Right renal pelvis (tissue), 4 donors: ENCODE measurements around the gene INPPL1. TPM values are rescaled to one million over a fixed set of nuclear protein-coding genes. Genes with fewer than 3 reads are reported as not detected.
A peak's percentile ranks its signal among the peaks of the same experiment; 100 is the strongest.

ENCODE experiments used
- DNase-seq, 4 donors: peaks; one replicate each; pipeline ENCODE4 v3.0.0-alpha.2; 2013; ENCODE audit warnings: low read depth in 4 of 4, low spot score in 3 of 4, missing footprints in 1 of 4
- polyA plus RNA-seq, 4 donors: library from polyadenylated mRNA; unstranded; fragments of 120-200 nt; gene quantifications; one replicate each; pipeline ENCODE4 v1.2.1, GENCODE V29; 2013; ENCODE audit not compliant: insufficient read length in 4 of 4

INPPL1 gene
- polyA plus RNA-seq, 4 donors, result 131 to 171 (median 145) TPM

DNA sequence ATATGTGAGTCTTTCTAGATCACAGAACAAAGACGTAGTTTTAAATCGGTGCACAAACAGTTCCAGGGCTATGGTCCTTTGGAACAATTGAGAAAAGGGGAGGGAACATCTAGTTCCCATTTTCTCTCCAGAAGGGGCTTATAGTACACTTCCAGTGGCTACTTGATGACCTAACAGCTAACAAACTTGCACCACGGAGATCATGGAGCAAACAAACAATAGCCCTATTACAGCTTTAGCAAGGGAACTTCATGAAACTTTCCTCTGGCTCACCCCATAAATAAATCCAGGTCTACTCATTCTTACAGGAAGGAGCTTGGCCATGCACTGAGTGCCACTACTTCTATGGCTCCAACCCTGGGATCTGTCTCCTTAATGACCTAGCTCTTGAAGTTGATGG is 16.3 kb upstream of the INPPL1 start:
- DNase-seq, result no peak

DNA sequence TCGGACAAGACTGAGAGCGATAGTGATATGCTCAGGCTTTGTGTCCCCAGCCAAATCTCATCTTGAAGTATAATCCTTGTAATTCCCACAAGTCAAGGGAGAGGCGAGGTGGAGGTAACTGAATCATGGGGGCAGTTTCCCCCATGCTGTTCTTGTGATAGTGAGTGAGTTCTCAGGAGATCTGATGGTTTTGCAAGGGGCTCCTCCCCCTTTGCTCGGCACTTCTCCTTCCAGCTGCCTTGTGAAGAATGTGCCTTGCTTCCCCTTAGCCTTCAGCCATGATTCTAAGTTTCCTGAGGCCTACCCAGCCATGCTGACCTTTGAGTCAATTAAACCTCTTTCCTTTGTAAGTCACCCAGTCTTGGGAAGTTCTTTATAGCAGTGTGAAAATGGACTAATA is 15.5 kb upstream of the INPPL1 start:
- no peak for DNase-seq

DNA sequence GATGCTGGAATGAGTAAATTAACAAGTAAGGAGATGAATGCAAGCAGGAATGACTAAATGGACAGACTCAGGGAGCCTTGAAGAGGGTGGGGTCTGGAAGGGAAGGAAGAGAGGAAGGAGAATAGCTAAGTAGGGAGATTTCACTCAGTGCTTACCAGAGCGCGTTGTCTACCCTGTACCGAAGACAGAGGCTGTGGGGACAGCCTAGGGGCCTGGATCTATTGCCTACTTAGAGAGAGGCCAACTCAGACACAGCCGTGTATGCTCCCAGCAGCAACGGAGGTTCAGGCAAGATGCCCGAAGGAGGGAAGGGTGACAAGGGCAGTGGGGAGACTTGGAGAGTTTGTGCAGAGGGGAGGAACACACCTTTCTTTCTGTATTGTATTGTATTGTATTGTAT is 7.9 kb upstream of the INPPL1 start, which contains the start of gene FOLR2:
FOLR2 (plus strand) TSS at position 157 of the 400 bp plus-strand sequence. CDS start 1,791 bp downstream, outside the sequence.
- DNase-seq, result no peak

DNA sequence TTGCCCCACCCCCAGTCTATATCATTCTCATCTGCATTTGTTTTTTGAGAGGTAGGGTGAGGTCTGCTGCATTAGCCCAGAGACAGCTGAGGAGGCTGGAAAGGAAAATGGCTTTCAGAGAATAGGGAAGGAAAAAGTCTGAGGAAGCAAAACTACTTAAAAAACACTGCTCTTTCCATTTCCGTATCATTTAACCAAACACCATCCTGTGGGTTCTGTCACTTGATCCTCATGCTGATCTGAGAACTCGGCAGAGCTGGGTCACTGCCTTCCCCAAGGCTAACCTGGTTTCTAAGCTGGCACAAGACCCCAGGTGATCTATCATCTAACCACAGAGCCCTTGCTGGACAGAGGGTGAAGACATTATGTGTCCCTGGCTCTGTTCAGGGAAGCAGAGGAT is 6.7 kb upstream of the INPPL1 start:
- DNase-seq, result no peak

DNA sequence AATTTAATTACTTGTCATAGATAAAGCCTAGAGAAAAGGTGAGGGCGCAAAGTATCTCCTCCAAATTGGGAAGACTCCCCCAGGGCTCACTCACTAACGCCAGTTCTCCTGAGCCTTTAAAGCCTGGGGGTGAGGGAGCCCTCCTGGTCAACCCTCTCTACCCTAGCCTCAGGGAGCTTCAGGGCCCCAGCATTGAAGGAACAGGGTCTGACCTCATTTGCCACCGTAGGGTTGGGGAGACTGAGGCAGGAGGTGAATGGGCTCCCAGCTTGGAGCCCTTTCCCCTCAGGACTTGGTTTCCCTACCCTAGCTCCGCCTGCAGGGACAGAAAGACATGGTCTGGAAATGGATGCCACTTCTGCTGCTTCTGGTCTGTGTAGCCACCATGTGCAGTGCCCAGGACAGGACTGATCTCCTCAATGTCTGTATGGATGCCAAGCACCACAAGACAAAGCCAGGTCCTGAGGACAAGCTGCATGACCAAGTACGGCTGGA is 6.3 kb upstream of the INPPL1 start:
- no peak for DNase-seq

DNA sequence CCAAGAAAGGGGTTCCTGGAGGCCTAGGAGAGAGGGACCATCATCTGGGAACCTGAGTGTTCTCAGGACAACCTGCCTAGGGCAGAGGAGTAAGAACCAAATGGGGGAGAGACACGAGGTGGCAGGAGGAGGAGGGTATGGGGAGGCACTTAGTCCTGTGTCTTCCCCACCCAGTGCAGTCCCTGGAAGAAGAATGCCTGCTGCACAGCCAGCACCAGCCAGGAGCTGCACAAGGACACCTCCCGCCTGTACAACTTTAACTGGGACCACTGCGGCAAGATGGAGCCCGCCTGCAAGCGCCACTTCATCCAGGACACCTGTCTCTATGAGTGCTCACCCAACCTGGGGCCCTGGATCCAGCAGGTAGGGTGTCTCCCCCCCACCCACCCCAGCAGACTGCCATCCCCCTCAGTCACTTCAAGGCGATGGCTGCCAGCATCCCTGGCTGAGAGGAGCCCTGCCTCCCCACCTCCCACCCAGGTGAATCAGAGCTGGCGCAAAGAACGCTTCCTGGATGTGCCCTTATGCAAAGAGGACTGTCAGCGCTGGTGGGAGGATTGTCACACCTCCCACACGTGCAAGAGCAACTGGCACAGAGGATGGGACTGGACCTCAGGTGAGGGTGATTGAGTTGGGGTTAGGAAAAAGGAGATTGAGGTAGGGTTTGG is 3.7 kb upstream of the INPPL1 start:
- no peak for DNase-seq

DNA sequence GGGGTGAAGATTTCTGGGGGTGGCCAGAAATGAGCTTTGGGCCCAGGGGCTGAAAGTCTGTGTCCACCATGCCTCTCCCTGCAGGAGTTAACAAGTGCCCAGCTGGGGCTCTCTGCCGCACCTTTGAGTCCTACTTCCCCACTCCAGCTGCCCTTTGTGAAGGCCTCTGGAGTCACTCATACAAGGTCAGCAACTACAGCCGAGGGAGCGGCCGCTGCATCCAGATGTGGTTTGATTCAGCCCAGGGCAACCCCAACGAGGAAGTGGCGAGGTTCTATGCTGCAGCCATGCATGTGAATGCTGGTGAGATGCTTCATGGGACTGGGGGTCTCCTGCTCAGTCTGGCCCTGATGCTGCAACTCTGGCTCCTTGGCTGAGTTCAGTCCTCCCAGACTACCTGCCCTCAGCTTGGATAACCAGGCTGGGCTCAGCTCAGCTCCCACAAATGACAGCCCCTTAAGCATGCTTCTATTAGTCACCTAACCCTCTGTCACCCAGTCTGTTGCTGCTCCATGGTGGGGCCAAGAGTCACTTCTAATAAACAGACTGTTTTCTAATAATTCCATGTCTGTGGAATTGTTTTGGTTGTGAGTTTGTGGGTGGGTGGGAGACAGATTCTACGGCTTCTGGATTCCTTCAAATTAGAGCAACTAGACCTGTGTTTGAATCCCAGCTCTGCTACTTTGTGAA is 3.0 kb upstream of the INPPL1 start:
- no peak for DNase-seq

DNA sequence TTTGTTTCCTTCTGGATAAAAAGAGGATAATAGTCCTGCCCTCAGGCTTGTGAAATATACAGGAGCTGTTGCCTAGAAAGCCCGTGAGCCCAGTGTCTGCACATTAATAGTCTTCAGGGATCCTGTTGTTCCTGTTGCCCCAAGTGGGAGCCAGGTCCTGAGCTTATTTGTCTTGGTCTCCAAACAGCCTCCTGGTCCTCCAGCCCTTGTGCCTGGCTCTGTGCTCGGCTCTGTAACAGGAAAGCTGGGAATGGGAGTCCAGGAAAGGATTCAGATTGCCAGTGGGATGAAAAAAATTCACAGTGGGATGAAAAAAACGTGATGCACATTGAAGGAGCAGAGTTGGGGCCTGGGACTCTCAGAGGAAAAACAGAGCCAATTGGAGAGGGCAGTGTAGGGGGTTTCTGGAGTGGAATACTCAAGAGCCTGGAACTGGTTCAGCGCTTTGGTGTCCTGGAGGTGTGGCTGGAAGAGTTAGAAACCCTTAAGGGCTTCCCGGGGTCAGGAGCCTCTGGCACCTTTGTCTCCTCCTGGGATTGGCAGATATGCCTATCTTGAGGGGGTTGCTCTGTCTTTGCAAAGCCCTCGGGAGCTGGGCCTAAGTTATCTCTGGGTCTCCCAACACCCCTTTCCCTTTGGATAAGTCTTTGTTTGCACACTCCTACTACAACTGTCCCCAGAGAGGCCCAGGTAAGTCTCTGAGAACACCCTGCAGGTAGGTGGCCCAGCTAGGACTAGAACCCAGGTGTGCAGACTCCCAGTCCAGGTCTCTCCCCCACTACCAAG is 2.3 kb upstream of the INPPL1 start:
- no peak for DNase-seq

DNA sequence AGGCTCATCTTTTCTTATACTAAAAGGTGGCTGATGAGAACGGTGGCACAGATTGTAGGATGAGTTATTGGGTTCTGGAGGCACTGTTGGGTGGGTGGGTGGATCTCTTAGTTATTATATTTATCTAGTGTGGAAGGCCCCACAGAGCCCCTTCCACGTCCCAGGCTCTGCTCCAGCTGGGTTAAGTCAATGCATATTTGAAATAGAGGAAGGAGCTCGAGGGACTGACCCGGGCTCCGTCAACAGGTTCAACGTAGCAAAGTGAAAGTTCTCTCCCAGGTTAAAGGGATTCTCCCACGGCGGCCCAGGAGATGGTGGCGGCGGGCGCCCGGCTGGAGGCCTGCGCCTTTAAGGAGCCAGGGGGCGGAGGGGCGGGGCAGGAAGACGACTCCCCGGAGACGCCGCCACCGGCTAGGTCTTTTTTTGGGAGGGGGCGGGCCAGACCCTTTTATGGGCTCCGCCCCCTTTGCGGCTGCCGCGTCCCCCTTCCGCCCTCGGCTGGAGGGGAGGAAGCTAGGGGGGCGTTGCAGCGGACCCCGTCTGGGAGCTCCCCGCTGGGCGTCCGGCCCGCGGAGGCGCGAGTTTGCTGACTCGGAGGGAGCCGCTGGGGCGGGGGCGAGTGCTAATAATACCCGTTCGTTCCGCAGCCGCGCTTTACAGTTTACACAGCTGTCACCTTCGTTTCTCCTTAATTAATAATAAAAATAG is 1.5 kb upstream of the INPPL1 start:
- DNase-seq, result peak; percentile 90 to 95 (median 94)

DNA sequence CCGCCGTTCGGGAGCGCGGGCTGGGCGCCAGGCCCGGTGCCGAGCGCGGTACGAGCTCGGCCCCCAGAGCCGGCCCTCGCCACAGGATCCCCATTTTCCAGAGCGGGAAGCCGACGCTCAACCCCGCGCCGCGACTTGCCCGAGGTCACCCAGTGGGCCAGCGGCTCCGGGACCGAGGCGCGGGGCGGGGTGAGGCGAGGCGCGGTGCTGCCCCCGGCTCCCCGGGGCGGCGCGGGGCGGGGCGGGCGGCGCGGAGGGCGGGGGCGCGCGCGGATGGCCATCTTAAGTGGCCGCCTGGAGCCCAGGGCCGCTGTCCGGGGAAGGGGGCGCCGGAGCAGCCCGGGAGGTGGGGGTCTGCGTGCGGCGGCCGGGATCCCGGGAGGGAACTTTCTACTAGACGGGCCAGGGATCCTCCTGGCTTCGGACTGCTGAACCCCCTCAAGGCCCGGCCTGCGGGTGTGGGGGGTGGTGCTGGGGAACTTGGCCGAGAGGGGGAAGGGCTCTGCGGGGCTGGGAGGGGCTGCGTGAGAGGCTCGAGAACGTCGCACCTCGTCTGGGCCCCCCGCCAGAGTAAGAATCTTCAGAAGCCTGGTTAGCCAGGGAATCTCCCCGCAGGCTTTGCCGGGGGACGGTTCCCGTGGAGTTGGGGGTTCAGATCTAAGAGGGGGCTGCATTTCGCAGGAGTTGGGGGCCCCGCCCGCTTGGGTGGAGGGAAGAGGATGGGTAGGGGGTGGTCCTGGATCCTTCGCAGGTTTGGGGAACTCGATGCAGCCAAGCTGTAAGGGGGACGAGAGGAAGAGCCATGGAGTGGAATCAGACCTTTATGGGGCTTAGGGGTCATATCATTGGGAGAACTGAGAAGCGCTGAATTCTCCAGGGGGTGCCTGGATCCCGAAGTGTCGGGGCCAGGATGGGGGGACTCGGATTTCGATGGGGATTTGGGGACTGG is 678 bp upstream of the INPPL1 start:
- peak in 2 of 4 donors; percentile 52 to 69 for DNase-seq

DNA sequence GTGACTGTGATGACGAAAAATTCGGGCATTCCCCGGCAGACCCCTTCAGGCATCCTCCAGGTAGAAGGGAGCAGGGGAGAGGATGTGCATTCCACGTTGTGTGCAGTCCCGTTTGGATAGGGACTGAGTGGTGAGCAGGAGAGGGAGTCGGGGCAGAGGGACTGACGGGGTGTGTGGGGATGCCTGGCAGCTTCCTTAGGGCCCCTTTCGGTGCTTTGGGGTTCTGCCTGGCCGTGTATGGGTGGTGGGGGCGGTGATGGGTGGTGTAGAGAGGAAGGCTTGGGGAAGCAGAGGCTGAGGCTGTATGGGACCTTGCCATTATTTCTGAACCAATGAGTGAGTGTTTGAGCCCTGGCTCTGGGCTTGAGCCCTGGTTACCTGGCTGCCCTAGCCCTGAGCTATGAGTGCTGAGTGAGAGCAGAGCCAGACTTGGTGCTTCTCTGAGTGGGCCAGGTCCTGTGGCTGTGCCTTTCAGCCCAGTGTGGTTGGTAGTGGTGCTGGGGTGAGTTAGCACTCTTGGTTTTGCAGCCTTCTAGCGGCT is 914 bp downstream of the INPPL1 start:
- no peak for DNase-seq

DNA sequence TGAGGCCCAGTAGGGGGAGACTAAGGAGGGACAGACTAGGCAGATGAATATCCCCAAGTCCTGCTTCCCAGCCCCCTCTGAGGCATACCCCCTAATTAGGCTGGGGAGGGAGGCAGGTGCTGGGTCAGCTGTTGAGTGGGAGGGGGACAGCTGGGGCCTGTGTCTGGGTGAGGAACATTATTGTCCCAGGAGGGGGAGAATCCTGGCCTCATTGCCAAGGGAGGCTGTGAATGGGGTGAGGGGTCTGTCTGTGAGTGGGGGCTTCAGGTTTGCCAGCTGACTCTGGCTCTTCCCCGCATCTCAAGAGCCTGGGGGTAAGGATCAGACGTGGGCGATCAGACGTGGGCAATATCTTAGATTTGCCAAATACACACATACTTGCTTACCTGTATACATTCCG is 2.1 kb downstream of the INPPL1 start:
- no peak for DNase-seq

DNA sequence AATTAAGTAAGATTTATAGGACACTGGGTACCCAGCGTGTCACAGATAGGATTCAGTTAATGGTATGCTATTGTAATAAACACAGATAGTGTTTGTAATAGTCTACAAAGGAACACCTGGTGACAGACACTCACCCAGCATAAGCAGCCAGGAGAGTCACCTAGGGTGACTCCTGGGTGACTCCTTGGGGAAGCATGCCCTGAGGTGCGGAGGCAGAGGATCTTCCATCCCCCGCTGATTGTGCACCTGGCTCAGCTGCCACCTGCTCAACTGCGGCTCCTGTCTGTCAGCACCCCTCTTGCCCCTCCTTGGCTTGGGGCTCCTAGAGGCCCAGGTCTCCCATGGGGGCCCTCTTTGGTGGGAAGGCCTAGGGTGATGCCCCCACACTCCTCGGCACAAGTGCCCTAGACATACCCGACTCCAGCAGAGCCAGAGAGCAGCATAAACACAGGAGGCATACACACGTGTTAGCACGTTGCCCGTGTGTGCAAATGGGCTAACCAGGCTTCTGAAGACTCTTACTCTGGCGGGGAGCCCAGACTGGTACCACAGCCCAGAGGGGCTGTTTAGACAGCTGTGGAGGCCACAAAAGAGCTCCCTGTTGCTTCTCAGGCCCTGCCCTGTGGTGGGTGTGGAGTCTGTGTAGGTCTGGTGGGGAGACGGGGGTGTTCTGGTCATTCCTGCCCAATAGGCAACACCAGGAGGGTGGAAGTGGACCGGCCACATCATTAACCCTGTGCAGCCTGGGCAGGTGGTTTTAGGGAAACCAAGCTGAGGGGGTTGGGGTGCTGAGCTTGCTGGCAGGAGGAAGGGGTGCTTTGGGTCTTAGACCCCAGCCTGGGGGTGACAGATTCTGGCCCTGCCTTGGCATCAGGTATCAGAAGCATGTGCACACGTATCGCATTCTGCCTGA is 3.0 kb downstream of the INPPL1 start:
- DNase-seq, result no peak

DNA sequence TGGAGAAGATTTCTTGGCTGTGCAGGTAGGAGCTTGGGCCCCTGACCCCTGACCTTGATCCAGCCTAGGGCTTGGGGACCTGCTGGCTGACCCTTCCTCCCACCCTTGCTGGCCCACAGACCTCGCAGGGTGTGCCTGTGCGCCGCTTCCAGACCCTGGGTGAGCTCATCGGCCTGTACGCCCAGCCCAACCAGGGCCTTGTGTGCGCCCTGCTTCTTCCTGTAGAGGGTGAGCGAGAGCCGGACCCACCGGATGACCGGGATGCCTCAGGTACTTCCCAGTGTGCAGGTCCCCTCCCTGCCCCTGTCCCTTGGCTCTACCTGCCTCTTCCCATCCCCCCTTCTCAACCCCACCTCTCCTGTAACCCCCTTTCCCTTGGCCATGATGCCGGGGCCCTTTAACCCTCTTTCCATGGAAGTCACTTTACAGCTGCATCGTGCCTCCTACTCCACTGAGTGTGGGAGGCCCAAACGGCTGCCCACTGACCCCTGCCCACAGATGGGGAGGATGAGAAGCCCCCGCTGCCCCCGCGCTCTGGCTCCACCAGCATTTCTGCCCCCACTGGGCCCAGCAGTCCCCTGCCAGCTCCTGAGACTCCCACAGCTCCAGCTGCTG is 3.8 kb downstream of the INPPL1 start:
- no peak for DNase-seq

DNA sequence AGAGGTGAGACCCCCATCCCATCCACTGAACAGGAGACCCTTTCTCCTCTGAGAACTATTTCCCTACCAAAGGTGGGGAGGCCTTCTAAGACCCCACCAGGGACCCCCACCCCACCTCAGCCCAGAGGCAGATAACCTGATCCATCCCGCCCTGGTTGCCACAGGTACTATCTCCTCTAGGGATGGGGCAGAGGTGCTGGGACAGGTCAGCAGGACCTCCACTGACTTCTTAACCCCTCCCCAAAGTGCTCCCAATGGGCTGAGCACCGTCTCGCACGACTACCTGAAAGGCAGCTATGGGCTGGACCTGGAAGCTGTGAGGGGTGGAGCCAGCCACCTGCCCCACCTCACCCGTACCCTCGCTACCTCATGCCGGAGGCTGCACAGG is 4.3 kb downstream of the INPPL1 start:
- DNase-seq, result no peak

DNA sequence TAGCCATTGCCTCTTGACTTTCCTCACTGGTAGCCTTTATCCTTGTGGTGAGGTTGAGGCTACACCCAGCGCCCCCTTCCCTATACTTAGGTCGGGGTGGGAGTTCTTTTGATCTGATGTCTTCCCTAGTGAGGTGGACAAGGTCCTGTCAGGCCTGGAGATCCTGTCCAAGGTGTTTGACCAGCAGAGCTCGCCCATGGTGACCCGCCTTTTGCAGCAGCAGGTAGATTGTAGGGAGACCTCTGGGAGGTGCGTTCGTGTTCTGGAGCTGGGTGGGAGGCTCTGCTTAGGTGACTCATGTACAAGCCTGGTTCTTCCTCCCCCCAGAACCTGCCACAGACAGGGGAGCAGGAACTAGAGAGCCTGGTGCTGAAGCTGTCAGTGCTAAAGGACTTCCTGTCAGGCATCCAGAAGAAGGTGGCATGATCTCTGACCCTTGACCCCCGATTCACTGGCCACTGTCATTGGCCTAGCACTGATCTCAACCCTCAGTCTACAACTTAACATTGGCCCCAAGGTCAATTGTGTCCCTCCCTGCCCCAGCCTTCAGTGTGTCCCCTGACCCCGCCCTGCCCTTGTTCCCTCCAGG is 4.9 kb downstream of the INPPL1 start:
- DNase-seq, result no peak

DNA sequence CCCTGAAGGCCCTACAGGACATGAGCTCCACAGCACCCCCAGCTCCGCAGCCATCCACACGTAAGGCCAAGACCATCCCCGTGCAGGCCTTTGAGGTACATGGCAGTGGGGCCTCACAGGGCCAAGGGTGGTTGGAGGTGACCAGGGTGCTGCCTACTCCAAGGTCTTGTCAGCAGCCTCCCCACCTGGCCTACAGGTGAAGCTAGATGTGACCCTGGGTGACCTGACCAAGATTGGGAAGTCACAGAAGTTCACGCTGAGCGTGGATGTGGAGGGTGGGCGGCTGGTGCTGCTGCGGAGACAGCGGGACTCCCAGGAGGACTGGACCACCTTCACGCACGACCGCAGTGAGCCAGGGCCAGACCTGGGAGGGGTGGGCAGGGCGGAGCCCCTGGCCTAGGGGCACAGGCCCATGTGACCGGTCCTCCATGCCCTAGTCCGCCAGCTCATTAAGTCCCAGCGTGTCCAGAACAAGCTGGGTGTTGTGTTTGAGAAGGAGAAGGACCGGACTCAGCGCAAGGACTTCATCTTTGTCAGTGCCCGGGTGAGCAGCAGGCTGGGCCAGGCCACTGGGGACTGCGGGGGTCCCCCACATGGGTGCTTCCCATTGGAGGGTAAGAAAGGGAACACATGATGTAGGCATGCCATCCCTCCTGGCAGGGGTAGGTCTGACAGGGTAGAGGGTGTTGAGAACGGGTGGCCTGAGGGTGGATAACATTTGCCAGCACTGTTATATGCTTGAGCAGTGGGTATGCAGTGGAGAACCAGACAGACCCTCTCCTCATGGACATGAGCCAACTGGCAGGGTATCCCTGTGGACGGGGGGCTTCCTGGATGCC is 5.6 kb downstream of the INPPL1 start:
- no peak for DNase-seq
